ENCODE data around the gene TYSND1.

- no peak; the same call in 1 of the 2 replicates for TF ChIP-seq CTCF (conservative IDR thresholded peaks at IDR 0.05; ENCODE audit: low read depth, low read length)
- no peak for TF ChIP-seq EZH2 (IDR thresholded peaks at IDR 0.05; ENCODE audit: low read length, unreplicated experiment)
Measured at GRCh38 chr10:70132098-70133029, 14.1 kb downstream of the TYSND1 start, which contains the start of gene AIFM2.

All from PC-3 (cell line).